Skin of body (tissue), 2 donors: ENCODE measurements around the gene PLA2G4E. TPM values are rescaled to one million over a fixed set of nuclear protein-coding genes. Genes with fewer than 3 reads are reported as not detected.
A peak's percentile ranks its signal among the peaks of the same experiment; 100 is the strongest.

Experiments used
- DNase-seq: peaks from one replicate; lab custom pipeline; 2025; lab: John Stamatoyannopoulos, UW
- total RNA-seq: library from RNA; depleted of rRNA; stranded (reverse); fragments of >200 nt; gene quantifications from one replicate; pipeline ENCODE4 v1.2.3, GENCODE V29; 2014

PLA2G4E gene
- total RNA-seq, 1 donor from 2014 or later, result 33.8 TPM

DNA sequence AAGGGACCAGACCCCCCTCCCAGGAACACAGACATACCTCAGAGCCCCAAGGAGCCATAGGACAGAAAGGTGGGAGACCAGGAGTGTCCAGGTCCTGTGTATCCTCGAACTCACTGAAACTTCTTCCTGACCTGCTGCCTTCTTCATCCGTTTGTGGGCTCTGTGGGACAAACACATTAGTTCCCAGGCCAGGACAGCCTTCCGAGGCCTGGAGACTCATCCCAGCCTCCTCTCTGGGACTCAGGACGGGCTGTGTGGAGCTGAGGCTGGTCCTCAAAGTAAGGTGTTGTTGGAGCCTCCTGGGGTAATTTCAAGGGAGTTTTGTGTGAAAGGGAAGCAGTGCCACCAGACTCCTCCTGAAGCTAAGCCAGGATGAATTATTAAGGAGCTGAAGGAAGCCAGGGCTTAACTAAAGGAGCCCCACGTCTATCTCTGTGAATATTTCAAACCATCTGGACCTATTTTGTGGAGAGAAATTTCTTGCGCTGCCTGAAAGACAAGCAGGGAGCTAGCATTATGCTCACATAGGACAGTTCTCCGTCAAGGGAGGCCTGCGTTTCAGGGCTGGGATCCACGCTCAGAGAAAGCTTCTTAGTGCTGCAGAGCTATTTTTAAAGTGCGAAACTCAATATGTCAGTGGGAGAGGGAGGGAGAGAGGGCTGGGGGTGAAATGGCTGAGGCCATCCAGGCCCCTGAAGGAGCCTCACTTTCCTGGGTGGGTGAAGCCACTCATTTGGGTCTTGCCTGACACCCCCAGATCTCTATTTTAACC, 29.8 kb upstream of the PLA2G4E start:
- DNase-seq, result peak; percentile 17

- no peak for DNase-seq
Measured at GRCh38 chr15:42048821-42049200, 28.0 kb upstream of the PLA2G4E start.

DNA sequence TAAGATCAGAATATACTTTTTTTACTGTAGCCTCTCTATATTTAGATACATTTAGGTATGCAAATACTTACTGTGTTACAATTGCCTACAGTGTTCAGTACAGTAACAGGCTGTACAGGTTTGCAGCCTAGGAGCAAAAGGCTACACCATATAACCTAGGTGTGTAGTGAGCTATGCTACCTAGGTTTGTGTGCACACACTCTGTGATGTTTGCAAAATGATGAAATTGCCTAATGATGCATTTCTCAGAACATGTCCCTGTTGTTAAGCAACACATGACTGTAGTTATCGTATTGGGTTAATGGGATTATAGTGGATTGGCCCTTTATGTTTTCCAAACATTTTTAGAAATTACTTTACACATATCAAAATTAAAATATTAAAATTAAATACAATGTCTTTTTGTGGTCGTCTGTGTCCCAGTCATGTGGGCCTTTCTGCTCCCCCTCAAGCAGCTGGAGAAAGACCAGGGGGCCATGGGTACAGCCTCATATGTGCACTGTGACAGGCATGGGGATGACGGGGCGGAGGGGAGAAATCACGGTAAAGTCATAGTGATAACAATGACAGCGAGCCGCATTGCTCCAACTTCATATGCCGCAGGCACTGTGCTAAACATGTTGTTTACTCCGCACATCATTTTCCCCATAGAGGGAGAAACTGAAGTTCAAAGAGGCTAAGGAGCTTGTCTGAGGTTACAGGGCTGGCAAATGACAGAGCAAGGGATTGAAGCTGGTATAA, 27.4 kb upstream of the PLA2G4E start:
- DNase-seq, result no peak

DNA sequence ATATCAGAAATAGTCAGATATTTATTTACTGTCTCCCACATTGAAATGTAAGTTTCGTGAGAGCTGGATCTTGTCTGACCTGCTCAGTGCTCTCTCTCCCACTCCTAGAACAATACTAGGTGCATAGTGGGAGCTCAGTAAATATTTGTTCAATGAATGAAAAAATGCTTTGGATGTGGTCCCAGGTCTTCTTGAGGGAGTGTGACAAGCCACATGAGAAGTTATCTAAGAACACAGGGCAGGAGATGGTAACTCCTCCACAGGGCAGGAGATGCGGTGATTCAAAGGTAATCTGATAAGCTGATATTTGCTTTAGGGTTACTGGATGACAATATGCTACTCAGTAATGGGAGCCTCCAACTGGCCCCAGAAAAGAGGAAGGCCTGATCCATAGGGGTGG, 25.8 kb upstream of the PLA2G4E start:
- DNase-seq, result no peak

DNA sequence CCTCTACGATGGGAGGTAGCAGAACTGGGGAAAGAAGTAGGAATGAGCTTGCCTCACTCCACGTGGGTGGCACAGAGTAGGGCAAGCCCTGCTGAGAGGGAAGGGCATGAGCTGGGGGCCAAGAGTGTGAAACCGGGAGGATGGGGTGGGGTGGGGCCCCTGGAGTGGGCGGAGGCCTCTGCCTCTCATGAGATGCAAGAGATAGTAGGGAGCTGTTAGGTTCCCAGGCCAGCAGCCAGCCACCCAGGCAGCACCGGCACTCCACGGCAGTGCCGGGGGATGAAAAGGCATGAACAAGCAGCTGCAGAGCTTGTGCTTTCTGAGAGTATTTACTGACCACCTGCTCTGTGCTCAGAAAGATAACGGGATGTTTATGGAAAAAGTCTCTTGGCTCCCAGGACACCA, 24.4 kb upstream of the PLA2G4E start:
- DNase-seq, result no peak

GRCh38 chr15:42042602-42043400, 22.0 kb upstream of the PLA2G4E start:
- DNase-seq, result no peak

GRCh38 chr15:42038401-42038800, 17.6 kb upstream of the PLA2G4E start:
- DNase-seq, result no peak

- DNase-seq, result no peak
Measured at GRCh38 chr15:42037656-42038055, 16.8 kb upstream of the PLA2G4E start.

DNA sequence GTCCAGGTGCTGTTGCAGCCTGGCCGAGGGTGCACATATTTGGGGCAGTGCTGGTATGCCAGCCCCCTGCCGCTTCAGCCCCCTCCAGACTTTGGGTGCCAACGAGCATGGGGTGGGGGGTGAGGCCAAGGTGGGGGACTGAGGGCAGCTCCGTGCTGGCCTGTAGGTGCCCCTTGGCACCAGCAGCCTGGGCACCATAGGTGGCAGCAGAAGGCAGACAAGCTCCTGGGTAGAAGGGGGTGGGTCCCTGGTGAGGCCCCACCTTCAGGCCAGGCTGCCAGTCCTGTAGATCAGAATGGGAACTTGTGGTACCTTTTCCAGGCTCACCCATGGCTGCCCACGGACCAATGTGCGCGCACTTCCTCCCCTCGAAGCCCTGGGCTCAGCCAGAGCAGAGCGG, 16.1 kb upstream of the PLA2G4E start:
- no peak for DNase-seq

GRCh38 chr15:42036112-42036905, 15.5 kb upstream of the PLA2G4E start:
- no peak for DNase-seq

DNA sequence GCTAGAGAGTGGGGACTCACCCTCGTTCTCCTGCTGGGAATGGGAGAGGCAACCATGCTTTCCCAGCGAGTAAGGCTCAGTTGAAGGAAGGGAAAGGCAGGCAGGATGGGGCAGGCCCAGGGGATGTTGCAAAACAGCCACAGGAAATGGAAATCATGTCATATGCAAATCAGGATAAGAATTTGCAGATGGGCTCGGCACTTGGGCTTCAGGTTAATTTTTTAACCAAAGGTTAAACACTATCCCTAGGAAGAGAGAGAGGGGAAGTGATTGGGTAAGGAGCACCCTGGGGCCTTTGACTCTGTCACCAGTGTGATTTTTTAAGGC, 14.6 kb upstream of the PLA2G4E start:
- DNase-seq, result no peak

DNA sequence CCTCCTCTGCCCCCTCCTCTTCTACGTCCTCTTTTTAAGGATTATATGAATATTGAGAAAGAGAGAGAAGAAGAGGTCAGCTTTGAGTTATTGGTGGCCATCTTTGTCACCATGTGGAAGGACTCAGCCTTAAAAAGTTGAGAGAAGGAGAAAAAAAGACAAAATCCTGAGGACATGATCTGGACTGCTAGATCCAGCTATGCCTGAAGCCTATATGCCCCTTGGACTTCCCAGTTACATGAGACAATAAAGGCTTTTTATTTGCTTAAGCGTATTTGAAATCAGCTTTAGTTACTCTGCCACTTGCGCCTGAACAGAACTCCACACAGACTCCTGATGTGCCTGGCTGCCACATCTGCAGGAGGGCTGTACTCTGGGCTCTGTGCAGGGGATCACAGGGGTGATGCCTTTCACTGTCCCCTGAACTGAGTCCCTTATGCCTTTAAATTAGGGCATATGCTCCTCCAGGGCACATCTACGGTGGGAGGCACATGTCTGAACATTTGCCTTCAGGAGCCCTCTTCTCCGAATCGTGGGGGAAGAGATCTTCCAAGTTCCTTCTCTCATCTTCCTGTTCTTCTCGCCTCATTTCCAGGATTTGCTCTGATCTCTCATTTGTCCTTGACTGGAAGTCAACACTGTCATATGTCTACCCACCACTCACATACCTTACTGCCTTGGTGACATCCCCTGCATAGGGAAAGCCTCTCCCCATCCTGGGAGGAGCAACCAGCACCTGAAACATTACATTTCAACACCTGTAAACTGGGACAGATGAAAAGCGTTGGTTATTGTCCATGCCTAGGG, 14.0 kb upstream of the PLA2G4E start:
- no peak for DNase-seq

- DNase-seq, result no peak
Measured at GRCh38 chr15:42033214-42033873, 12.5 kb upstream of the PLA2G4E start.

DNA sequence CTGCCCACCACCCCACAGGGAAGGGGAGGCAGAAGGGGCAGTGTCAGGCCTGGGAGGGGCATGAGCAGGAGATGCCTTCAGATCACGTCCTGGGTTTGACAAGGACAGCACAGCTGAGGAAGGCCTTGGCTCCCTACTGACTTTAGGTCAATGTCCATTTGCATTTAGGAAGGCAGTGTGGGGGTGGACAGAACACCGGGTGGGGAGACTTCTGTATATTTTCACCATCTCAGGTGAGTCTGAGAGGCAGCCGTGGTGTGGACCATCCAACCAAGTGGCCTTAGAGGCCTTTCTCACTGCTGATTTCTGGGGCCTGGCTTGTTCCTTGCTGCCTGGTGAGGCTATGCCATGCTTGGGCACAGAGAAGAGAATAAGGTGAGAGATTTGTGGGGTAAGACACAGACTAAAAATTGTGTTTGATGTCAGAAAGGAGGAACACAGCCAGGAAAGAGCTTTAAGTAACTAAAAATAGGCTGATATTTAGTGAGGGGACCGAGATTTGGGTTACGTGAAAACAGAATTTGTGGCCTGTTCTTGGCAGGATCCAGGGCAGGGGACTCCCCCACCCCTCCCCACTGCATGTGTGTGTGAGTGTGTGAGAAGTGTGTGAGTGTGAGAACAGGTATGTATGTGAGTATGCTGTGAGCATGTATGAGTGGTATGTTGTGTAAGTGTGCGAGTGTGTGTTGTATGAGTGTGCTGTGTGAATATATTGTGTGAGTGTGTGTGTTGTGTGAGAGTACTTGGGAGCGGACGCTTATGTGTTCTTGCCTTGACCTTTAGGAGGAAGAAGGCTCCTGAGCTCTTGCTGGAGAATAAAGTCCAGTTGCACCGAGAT, 11.8 kb upstream of the PLA2G4E start:
- DNase-seq, result no peak

GRCh38 chr15:42031198-42031915, 10.5 kb upstream of the PLA2G4E start:
- DNase-seq, result no peak

DNA sequence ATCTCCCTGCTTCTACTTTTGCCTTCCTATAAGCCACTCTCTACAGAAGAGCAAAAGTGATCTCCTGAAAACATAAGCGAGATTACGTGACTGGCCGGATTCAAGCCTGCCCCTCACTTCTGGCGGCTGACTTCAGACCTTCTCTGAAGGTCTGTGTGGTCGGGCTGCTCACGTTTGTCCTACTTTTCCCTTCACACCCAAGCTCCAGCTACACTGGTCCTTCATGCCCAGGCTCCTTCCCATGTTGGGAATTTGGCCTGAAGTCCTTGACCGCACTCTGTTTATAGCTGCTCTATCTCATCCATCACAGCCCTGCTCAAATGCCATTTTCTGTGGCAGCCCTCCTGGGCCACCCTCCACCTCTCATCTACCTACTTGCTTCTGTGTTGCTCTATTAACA, 6.7 kb upstream of the PLA2G4E start:
- no peak for DNase-seq

- DNase-seq, result no peak
Measured at GRCh38 chr15:42024303-42024702, 3.5 kb upstream of the PLA2G4E start.

DNA sequence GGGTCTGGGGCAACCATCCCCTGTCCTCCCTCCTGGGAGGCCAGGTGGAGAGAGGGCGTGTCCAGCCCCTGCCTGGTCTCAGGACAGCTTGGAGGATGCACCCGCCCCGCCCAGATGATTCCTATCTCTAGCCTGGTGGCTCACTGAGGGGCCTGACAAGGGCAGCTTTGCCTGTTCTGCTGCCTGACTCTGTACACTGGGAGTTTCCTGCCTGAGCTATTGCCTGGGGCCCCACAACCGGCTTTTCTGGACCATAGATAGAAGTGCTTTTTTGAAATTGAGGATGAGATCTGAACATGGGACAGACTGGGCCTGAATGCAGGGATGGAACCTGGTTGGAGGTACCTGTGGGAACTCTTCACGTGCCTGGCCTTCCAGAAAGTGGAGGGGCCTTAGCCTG, 751 bp upstream of the PLA2G4E start:
- DNase-seq, result no peak
